ENCODE results near the gene ESRRG.

ESRRG gene

DNA sequence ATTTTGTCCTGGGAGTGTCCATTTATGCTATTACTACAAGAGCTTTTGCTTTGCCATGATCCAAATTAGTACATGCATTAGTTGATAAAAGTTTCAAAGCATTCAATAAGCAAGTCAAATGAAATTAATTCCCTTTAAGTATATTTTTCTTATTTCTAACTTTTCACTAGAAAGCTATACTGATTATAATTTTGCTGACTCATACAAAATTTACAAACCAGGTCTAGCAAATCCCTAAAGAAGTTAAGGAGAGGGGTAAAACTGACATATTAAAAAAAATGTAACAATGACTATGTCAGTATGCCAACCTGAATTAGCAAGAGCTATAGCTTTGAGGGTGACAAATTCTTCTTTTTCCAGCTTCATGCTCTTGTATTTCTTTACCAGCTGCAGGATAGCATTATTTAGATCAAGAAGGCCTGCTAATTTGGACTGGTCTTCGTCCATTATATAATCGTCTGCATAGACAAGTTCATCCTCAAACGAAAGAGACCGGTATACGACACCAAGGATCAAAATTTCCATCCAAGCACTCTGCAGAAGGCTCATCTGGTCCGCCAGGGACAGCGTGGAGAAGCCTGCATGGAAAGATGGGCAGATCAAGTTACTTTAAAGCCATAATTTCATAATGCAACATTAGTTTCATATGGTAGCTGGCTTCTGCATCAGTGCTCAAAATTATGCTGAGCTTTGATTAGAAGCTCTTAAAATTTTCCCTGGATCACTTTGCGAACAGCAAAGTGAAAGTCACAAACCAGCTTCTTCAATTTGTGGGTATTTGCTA, 204.2 kb downstream of the ESRRG start:
- DNase-seq (ENCODE audit: low read depth in 2 of 2), result no peak

DNA sequence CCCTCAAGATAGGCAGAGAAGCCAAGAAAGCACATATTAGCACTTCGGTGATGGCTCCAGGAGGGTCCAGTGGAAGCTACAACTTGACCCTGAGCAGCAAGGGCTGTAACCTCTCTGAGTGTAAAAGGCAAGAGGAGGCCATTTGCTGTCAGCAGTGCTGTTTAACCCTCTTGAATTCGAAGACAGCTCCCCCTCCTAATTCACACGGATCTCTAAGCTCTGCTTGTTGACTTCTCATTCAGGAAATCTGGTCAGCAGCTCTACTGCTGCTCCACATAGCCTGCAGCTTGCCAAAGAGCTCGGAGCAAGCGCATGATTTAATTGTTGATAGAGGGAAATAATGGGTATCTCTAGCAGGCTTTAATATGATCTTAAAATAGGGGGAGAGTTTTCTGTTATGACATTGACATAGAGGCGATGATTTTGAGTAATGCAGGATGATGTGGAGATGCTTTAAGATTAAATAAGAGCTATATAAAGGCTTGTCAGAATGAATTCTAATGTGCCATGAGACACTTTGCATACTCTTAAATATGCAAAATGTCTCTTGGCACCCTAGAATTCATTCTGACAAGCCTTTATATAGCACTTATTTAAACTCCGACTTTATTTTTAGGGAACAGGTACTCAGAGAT, 220.6 kb downstream of the ESRRG start:
- DNase-seq (ENCODE audit: low read depth in 2 of 2), result no peak

DNA sequence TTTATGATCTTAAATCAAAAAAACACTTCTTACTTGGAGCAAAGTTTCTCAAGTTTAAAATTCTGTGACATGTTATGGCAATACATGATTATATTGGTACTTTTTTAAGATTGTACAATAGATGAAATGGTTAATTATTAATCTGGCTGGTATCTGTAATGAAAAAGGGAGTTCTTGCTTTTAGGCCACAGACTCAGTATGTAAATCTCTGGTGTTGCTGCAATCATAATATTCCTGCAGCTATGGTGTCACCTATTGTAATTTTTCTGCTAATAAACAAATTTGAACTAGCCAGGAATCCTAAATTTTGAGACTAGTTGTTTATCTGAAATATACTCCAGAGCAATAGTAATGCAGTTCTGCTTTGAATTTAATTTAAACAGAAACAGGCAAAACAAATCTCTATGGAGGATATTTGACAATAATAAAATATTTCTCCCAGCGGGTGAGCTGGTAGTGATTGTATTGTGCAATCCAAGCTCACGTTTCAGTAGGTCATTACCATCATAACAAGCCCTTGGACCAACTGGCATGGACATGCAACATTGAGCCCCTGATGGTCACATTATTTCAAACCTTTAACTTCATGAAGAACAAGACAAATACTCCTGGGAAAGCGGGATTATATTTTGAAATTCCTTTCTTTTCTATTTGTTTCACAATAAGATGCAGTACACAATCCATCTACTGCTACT, 222.8 kb downstream of the ESRRG start:
- DNase-seq (ENCODE audit: low read depth in 2 of 2), result no peak

DNA sequence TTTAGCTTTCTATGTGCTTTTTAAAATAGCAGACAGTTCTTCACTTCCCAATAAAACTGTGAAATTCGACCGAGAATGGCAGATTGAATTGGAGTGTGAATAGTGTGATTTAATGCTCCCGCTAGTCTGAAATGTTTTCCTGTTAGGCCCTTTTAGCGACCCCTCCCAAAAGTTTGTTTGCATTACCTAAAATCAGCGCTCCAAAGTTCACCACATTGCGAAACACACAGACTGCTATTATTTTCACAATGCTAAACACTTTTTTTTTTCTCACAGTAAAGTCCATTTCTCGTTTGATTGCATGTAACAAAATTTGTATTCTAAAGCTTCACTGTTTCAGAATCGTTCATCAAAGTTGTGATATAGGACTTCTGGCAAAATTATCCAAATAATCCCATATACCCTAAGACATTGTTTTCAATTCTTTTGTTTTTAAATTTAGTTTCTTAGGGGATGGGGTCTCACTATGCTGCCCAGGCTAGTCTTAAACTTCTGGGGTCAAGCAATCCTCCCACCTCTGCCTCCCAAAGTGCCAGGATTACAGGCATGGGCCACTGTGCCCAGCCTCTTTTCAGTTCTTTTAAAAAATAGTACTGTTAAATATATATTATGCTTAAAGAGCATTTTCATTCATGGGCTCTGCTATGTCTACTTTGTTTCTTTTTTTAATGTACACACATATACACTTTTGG, 223.5 kb downstream of the ESRRG start:
- DNase-seq (ENCODE audit: low read depth in 2 of 2), result no peak

DNA sequence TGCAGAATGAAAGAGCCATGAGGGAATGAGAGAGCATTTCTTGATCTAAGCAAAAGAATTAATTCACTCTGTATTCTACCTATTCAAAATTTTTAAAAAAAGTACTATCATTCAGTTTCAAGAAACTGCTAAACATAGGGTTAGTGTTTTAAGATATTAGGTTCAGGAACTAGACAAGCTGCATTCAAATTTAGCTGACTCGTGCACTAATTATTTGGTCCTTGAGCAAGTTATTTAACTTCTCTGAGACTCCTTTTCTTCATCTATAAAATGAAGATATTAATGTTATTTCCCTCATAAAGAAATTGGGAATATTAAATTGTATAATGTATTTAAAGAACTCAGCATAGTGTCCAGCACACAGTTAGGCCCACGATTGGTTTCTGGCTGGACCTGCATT, 225.0 kb downstream of the ESRRG start:
- no peak for DNase-seq (ENCODE audit: low read depth in 2 of 2)

DNA sequence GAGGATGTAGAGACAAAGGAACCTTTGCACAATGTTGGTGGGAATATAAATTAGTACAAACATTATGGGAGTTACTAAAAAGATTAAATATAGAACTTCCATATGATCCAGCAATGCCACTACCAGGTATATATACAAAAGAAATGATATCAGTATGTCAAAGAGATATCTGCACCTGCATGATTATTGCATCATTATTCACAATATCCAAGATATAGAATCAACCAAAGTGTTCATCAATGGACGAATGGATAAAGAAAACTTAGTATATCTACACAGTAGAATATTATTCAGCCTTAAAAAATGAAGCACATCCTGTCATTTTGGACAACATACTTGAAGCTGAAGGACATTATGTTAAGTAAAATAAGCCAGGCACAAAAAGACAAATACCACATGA, 238.2 kb downstream of the ESRRG start:
- DNase-seq (ENCODE audit: low read depth in 2 of 2), result no peak

DNA sequence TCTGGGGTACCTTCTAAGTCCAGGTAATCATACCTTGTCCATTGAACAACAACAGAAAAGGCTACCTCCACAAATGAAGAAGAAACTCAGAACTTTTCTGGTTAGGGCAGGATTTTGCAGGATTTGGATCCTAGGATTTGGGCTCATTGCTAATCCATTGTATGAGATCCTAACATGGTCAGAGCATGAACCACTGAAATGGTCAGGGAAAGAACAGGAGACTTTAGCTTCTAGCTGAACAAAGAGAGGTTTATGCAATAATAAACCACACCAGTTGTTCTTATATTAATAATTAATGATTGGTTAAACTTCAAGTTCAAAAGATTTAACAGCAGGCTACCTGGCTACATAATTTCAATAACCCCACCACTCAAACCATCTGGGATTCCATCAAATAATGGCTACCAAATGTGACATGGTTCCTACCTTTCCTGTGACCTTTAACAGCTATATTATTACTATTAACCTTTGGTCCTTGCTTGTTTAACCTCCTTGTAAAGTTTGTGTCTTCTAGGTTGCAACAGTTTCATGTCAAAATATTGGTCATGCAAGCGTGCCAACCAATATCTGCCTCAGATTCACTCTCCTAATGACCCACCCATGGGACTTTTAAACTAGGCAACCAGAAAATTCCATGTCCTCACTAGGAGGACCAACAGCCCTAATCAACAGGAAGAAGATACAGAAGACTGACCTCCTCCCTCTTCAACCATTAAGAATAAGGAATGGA, 239.4 kb downstream of the ESRRG start:
- DNase-seq (ENCODE audit: low read depth in 2 of 2), result no peak

DNA sequence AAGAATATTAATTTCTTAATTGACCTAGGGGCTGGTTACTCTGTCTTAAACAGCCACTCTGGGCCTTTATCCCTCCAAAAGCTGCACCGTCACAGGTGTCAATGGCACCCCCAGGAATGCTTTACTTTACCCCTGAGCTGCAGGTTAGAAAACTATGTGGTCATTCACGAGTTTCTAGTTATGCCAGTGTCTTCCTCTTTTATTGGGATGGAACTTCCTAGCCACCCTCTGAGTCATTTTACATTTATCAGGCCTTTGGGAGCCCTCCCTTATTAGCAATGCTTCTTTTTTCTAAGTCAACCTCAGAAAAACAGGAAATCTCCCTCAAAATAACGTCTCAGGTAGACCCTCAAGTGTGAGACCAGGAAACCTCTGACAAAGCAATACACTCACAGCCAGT, 240.6 kb downstream of the ESRRG start:
- no peak for DNase-seq (ENCODE audit: low read depth in 2 of 2)

DNA sequence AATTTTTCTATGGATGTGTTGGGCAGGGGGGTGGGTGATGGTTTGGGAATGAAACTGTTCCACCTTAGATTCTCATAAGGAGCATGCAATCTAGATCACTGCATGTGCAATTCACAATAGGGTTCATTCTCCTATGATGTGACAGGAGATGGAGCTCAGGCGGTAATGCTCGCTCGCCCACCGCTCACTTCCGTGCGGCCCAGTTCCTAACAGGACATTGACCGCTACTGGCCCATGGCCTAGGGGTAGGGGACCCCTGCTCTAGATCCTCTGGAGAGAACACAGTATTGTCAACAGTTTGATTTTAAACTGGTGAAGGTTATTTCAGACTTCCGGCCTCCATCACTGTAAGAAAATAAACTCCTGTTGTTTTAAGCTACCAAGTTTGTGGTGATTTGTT, 245.0 kb downstream of the ESRRG start:
- DNase-seq (ENCODE audit: low read depth in 2 of 2), result no peak

DNA sequence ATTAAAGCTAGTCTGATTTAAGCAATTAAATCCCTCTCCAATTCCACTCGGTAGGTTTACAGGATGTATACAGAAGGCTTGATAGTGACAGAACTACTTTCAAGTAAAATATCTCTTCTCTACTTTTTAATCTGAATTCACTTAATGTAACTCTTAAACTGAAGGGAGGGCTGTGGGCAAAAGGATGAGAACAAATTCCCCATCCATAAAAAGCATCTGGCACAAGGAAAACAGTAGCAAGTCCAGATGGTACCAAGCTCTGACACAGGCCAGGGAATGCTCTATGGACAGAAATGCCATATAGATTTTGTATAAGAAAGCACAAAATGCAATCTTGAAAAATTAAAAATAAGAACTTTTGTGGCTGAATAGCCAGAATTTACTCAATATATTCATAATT, 246.9 kb downstream of the ESRRG start:
- DNase-seq (ENCODE audit: low read depth in 2 of 2), result no peak

DNA sequence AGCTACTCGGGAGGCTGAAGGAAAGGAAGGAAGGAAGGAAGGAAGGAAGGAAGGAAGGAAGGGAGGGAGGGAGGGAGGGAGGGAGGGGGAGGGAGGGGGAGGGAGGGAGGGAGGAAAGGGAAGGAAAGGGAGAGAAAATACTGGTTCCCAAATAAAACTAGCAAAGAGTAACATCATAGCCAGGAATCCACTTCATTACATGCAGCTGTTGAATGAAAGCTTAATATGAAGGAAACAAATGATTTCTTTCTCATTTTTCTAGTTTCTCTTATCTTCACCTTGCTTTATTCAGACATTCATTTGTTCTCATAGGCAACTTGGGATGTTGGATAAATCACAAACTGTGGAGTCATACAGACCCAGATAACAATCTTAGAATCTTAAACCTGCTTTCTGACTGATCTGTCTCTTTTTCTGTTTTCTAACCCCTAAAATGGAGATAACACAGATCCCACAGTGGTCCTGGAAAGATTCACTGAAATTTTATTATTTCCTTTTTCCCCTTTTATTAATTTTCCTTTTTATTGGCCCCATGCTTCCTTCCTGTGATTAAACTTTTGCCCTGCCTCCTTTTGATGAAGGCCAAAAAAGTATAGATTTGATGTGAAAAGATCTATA, 247.5 kb downstream of the ESRRG start:
- DNase-seq (ENCODE audit: low read depth in 2 of 2), result no peak

DNA sequence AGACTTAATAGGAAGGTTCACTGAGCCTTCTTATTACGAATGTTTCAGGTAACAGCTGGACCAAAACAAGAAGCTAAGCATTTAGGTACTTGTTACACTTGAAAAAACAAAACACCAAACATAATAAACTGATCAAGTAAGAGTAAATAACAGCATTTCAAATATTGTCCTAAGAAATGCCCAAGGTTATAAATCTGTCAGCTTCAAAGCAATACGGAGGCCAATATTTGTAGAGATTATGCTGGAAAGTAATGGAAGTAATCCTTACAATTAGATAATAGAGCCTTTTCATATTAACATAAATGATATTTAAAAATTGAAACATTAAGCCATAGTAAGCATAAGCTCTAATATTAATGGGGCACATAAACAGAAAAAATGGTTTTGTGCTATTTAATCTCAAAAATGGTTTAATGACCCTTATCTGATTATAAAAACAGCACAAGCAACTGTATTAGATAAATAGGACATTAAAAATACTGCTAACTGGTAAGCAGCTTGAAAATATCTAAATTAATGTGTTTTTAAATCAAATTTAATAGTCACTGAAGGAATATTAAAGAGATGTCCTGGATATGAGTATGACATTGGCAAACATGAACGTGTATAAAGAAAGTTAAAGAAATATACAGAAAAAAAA, 256.9 kb downstream of the ESRRG start:
- no peak for DNase-seq (ENCODE audit: low read depth in 2 of 2)

DNA sequence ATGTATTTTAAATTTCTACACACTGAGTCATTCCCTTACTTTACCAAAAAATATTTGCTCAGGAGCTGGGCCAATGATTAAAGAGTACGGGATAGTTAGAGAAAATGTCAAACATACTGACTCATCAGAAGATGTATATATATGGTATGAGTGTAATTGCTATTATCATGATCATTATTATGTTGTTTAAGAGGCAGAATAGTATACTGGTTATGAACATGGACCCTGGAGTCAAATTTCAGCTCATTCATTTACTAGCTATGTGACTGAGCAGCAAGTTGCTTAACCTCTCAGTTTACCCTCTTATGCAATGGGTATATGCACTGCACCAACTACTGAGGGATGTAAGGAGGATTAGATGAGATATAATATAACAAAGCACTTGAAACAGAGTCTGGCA, 258.7 kb downstream of the ESRRG start:
- DNase-seq (ENCODE audit: low read depth in 2 of 2), result no peak

DNA sequence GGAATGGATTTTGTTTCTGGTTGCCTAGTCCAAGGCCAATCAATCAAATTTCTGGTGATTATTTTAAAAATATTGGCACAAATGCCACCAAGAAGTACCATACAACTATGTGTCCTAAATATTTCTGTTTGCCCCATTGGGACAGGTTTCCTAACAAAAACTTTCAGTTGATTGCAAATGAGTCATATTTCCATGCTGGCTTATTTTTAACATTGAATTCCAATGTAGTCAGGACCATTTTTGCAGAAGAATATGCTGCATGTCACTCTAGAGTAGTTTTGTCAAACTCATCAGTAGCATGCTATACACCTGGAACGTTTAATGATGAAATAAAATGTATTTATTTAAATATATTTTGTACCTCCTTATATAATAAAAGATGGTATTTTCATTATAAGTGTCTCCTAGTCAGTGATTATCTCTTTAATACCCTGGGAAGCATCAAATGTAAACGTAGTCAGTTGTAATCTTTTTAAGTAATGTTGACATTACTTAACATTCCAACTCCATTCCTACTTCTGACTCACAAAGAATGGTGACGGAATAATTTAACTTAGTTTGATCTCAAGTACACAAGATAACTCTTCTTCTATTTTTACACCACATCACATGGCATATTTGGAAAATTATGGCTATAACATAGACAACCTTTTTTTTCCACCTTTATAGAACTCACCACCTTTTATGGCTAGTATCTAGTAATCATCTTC, 261.0 kb downstream of the ESRRG start:
- no peak for DNase-seq (ENCODE audit: low read depth in 2 of 2)

DNA sequence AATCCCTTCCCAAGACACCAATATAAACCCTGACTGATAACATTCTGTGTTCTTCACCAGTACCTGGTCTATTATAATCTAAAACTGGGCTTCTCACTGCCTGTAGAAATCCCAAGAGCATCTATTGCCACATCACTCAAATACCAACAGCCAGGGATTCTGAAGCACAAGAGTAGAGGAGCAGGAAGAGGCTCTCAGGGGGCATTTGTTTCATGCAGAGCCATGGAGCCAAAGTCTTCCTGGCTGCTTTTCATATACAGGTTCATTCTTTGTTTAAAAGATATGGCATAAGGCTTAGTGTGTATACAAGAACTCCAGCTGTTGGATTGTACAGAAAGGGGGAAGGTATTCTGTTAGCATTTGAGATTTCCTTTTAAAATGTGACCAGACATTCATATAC, 261.8 kb downstream of the ESRRG start:
- DNase-seq (ENCODE audit: low read depth in 2 of 2), result no peak

DNA sequence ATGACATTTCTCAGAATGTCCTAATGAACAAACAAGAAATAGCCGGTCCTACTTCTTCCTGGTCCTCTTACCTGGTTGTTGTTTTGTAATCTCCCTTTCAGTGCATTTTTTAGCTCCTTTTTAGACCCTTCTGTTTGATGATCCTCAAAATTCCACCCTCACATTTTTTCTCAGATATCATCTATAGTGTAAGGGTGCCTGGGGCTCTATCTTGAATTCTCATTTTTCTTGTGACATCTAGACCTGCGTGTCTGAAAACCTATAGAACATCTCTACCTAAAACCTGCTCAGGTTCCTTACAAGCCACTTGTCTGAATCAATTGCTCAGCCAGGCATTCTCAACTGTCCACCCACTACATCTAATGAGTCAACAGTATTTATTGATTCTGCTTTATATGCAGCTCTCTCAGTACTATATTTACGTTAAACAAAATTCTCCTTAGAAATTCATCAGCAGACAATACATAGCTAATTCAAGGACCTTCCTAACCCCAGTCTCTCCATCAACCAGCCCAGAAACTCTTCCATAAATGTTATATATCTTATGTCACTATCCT, 263.5 kb downstream of the ESRRG start:
- DNase-seq (ENCODE audit: low read depth in 2 of 2), result no peak

DNA sequence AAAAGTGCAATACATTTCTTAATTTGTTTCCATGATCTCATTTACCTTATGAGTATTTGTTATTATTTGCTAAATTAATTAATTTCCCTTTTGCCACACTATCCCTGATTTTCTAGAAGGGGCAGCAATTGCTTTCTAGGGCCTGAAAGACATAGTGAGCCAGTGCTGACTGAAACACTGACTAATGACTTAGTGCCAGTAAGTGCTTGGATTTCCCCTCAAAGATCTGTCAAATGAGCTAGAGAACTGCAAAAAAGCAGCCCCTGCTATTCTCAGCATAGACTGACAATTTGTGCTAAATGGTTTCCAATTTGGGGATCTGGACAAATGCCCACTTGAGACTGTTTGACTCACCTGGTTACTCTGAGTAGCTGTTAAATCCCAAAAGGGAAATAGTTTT, 264.4 kb downstream of the ESRRG start:
- no peak for DNase-seq (ENCODE audit: low read depth in 2 of 2)

DNA sequence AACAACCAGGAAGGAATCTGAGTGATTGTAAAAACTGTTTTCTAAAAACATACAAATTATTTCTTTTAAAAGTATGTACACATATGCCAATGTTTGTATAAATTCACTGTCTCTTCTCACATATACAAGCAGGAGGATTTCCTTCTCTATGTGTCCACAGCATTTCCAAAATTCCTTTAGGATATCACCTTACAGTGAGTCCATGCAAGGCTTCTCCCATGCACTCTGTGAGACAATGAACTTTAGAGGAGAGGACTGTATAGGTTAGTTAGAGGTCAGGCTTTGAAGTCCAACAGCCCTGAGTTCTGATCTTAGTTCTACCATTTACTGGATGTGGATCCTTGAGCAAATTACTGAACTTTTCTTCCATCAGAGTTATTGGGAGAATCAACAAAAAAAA, 265.9 kb downstream of the ESRRG start:
- no peak for DNase-seq (ENCODE audit: low read depth in 2 of 2)

DNA sequence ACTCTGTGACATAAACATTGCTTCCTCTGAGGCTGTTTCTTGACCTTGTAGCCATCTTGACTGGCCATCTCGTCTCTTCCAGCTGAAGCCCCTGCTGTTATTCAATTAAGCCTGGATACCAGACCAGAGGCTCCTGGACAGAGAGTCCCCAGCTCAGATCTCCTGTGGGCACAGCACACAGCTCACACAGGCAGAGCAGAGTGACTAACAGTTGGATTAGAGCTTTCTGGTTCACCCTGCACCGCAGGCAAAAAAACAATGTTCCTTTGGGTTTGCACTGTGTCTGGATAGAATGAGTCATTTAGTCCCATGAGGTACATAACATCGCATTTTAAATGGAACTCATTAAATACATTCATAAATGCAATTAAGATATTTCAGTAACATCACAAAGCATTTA, 266.5 kb downstream of the ESRRG start:
- no peak for DNase-seq (ENCODE audit: low read depth in 2 of 2)

DNA sequence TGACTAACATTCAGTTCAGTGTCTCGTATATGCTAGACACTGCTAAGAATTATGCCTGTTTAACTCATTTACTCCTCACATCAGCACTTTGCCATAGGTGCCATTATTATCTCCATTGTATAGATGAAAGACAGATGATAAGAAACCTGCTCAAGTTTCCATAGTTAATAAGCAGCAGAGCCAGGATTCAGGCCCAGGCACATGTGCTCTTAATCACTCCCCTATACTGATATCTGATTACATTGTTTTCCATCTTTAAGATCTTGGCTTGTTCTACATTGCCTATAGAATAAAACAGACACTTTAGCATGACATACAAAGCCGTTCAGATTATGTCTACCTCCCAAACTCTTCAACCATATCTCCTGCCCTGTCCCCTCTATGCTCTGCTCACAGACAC, 269.5 kb downstream of the ESRRG start:
- no peak for DNase-seq (ENCODE audit: low read depth in 2 of 2)
